ENCODE data around the gene DNAJC15.
"Not testable (repeated sequence)": the region's sequence is repeated elsewhere in the genome, so short reads cannot be mapped to it uniquely, and the experiment has no call there.

Gene DNAJC15

GRCh38 chr13:43071824-43072223, 48.4 kb downstream of the DNAJC15 start:
- DNase-seq (ENCODE audit: low spot score), result no peak
- TF ChIP-seq CTCF (IDR thresholded peaks at IDR 0.05; ENCODE audit: extremely low read depth, missing control alignments), result no peak

- no peak for TF ChIP-seq CTCF (IDR thresholded peaks at IDR 0.05; ENCODE audit: extremely low read depth, missing control alignments)
- DNase-seq (ENCODE audit: low spot score), result no peak
Observed at GRCh38 chr13:43072394-43072793, 49.0 kb downstream of the DNAJC15 start.

- no peak for DNase-seq (ENCODE audit: low spot score)
- no peak for TF ChIP-seq CTCF (IDR thresholded peaks at IDR 0.05; ENCODE audit: extremely low read depth, missing control alignments)
Observed at GRCh38 chr13:43074824-43075510, 51.6 kb downstream of the DNAJC15 start.

- not testable (repeated sequence) for DNase-seq (ENCODE audit: low spot score)
Observed at GRCh38 chr13:43075511-43075902, 52.1 kb downstream of the DNAJC15 start.

GRCh38 chr13:43077046-43077445, 53.7 kb downstream of the DNAJC15 start:
- no peak for DNase-seq (ENCODE audit: low spot score)
- TF ChIP-seq CTCF (IDR thresholded peaks at IDR 0.05; ENCODE audit: extremely low read depth, missing control alignments), result no peak

- no peak for DNase-seq (ENCODE audit: low spot score)
- TF ChIP-seq CTCF (IDR thresholded peaks at IDR 0.05; ENCODE audit: extremely low read depth, missing control alignments), result no peak
Observed at GRCh38 chr13:43077461-43077860, 54.1 kb downstream of the DNAJC15 start.

- no peak for TF ChIP-seq CTCF (IDR thresholded peaks at IDR 0.05; ENCODE audit: extremely low read depth, missing control alignments)
- DNase-seq (ENCODE audit: low spot score), result no peak
Observed at GRCh38 chr13:43077906-43078305, 54.5 kb downstream of the DNAJC15 start.

GRCh38 chr13:43078399-43078798, 55.0 kb downstream of the DNAJC15 start:
- no peak for DNase-seq (ENCODE audit: low spot score)
- TF ChIP-seq CTCF (IDR thresholded peaks at IDR 0.05; ENCODE audit: extremely low read depth, missing control alignments), result no peak
